Measurements from ENCODE around the gene EHF.

DNA sequence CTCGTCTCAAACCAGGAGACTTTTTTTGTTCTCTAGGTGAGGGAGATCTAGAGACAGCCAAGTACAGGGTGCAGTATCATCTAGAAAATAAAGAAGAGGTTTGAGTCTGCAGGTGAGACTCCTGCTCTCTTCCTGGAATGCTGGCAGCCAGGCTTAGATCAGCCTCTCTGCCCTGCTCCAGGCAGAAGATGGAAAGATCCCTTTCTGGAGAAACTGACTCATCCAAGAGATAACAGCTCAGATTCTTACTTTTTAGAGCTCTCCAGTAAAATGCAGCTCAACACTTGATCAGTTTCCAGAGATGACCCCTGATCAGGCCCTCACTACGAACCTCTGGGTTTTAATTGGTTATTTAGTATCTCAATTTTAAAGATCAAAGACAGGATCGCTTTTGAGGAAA, 44.6 kb upstream of the EHF start:
- TF ChIP-seq POLR2AphosphoS5 (IDR thresholded peaks at IDR 0.05) (no peak), POLR2A (IDR thresholded peaks at IDR 0.05) (no peak)
- TF ChIP-seq, protein P1, sequence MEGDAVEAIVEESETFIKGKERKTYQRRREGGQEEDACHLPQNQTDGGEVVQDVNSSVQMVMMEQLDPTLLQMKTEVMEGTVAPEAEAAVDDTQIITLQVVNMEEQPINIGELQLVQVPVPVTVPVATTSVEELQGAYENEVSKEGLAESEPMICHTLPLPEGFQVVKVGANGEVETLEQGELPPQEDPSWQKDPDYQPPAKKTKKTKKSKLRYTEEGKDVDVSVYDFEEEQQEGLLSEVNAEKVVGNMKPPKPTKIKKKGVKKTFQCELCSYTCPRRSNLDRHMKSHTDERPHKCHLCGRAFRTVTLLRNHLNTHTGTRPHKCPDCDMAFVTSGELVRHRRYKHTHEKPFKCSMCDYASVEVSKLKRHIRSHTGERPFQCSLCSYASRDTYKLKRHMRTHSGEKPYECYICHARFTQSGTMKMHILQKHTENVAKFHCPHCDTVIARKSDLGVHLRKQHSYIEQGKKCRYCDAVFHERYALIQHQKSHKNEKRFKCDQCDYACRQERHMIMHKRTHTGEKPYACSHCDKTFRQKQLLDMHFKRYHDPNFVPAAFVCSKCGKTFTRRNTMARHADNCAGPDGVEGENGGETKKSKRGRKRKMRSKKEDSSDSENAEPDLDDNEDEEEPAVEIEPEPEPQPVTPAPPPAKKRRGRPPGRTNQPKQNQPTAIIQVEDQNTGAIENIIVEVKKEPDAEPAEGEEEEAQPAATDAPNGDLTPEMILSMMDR (IDR thresholded peaks at IDR 0.05) = no peak

Measured in prostate gland (tissue), 2 donors.